HG02852 (cell line): ENCODE results near the gene SNRNP70.
"Not testable (repeated sequence)": the region's sequence is repeated elsewhere in the genome, so short reads cannot be mapped to it uniquely, and the experiment has no call there.

Experiments
- ATAC-seq: cut with Tn5 transposase; IDR thresholded peaks from one replicate; pipeline ENCODE4 v1.9.1; 2021; ENCODE audit warnings: mild to moderate bottlenecking, moderate library complexity; ENCODE audit not compliant: unreplicated experiment

SNRNP70 gene

GRCh38 chr19:49085020-49085867 lies at the start of gene SNRNP70:
TSS of gene SNRNP70 (plus strand) at chr19:49085451. CDS start at chr19:49086415, 964 bp downstream.
- ATAC-seq = peak; percentile 82

GRCh38 chr19:49036815-49037214 lies 48.4 kb upstream of the SNRNP70 start, which contains the start of gene CGB1:
TSS of gene CGB1 (minus strand) at chr19:49036895. CDS start at chr19:49036711, 184 bp downstream.
- ATAC-seq = not testable (repeated sequence)

GRCh38 chr19:49038111-49038510 lies 47.1 kb upstream of the SNRNP70 start:
- ATAC-seq = not testable (repeated sequence)

GRCh38 chr19:49038557-49039276 lies 46.5 kb upstream of the SNRNP70 start:
- not testable (repeated sequence) for ATAC-seq

- ATAC-seq = not testable (repeated sequence)
Measured at GRCh38 chr19:49039736-49040135, 45.5 kb upstream of the SNRNP70 start.

- no peak for ATAC-seq
Measured at GRCh38 chr19:49042177-49042576, 43.1 kb upstream of the SNRNP70 start.

GRCh38 chr19:49042666-49043065 lies 42.6 kb upstream of the SNRNP70 start:
- ATAC-seq = not testable (repeated sequence)

- ATAC-seq = not testable (repeated sequence)
Measured at GRCh38 chr19:49043548-49043947, 41.7 kb upstream of the SNRNP70 start, which contains the start of gene CGB5. TSS of gene CGB5 (plus strand) at chr19:49043848. CDS start at chr19:49044210, 362 bp downstream.

GRCh38 chr19:49049011-49049410 lies 36.2 kb upstream of the SNRNP70 start, which contains the start of gene CGB8:
TSS of gene CGB8 (minus strand) at chr19:49049111. CDS start at chr19:49048739, 372 bp downstream.
- ATAC-seq = not testable (repeated sequence)

- not testable (repeated sequence) for ATAC-seq
Measured at GRCh38 chr19:49049834-49050233, 35.4 kb upstream of the SNRNP70 start.

- not testable (repeated sequence) for ATAC-seq
Measured at GRCh38 chr19:49050376-49051033, 34.7 kb upstream of the SNRNP70 start.

- no peak for ATAC-seq
Measured at GRCh38 chr19:49056101-49056901, 28.9 kb upstream of the SNRNP70 start.

GRCh38 chr19:49056902-49057596 lies 28.2 kb upstream of the SNRNP70 start:
- not testable (repeated sequence) for ATAC-seq

- ATAC-seq = no peak
Measured at GRCh38 chr19:49057636-49058234, 27.5 kb upstream of the SNRNP70 start, which contains the start of gene CGB7. TSS of gene CGB7 (minus strand) at chr19:49057749. CDS start at chr19:49055375, 2,374 bp downstream.

- no peak for ATAC-seq
Measured at GRCh38 chr19:49058562-49058961, 26.7 kb upstream of the SNRNP70 start.

GRCh38 chr19:49059053-49059452 lies 26.2 kb upstream of the SNRNP70 start:
- ATAC-seq = no peak

- ATAC-seq = no peak
Measured at GRCh38 chr19:49061000-49061399, 24.3 kb upstream of the SNRNP70 start.

GRCh38 chr19:49061445-49061844 lies 23.8 kb upstream of the SNRNP70 start:
- no peak for ATAC-seq

- ATAC-seq = no peak
Measured at GRCh38 chr19:49064029-49064629, 21.1 kb upstream of the SNRNP70 start.
